22Rv1 (cell line): ENCODE data around the gene MAPT.

ENCODE experiments used
- CTCF ChIP-seq: fragments of 450-650 bp; IDR thresholded peaks from 2 replicates; pipeline ENCODE4 v1.5.1; 2017; ENCODE audit warnings: mild to moderate bottlenecking
- ZFX ChIP-seq: fragments of 450-650 bp; IDR thresholded peaks from 2 replicates; pipeline ENCODE4 v1.6.1; 2017; ENCODE audit warnings: antibody characterized with exemption, borderline replicate concordance

DNA sequence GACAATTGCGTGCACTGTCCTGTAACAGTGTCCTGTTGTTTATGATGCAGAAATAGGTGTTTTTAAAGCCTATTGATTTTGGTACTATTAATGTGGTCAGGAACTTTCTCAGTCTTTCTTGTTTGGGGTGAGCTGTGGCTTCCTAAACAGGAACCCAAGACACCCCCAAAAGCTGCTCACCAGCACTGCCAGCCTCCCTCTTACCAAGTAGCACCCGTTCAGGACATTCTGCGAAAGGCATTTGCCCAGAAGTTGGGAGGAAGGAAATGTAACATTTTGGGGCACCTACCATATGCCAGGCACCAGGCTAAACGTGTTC, 83.1 kb downstream of the MAPT start:
- TF ChIP-seq CTCF (no peak), ZFX (no peak)
